ENCODE data around the gene HHIPL1. TPM values are rescaled to one million over a fixed set of nuclear protein-coding genes. Genes with fewer than 3 reads are reported as not detected.
"Not testable (repeated sequence)": the region's sequence is repeated elsewhere in the genome, so short reads cannot be mapped to it uniquely, and the experiment has no call there.

The HHIPL1 gene
- total and polyA plus RNA-seq, 9 donors: 1.4 to 2.8 (median 2.2) TPM

GRCh38 chr14:99660794-99661193 is 15.9 kb downstream of the HHIPL1 start:
- H3K36me3 ChIP-seq (ENCODE audit: control insufficient read depth, insufficient read depth, low read length): no peaks in the 10 kb centered on the region
- no peak for DNase-seq
- no CpG with 5 or more reads among the region's 4 CpGs for WGBS (ENCODE audit: insufficient coverage)
- H3K27me3 ChIP-seq (ENCODE audit: control insufficient read depth, insufficient read depth, low read length): peaks cover 66% of the 10 kb centered on the region
- no peak overlapping the region for H3K4me3 ChIP-seq (ENCODE audit: low read length)
- H3K9me3 ChIP-seq (replicated peaks; ENCODE audit: control insufficient read depth, low read depth, low read length): no peaks in the 10 kb centered on the region
- peaks cover 6% of the 10 kb centered on the region for H3K4me1 ChIP-seq (ENCODE audit: control insufficient read depth, insufficient read depth, low read length)
- no peak overlapping the region for H3K27ac ChIP-seq (ENCODE audit: low read length)

- not testable (repeated sequence) for H3K4me3 ChIP-seq (ENCODE audit: low read length); DNase-seq; H3K36me3 ChIP-seq (ENCODE audit: control insufficient read depth, insufficient read depth, low read length); H3K9me3 ChIP-seq (replicated peaks; ENCODE audit: control insufficient read depth, low read depth, low read length); H3K27ac ChIP-seq (ENCODE audit: low read length); H3K4me1 ChIP-seq (ENCODE audit: control insufficient read depth, insufficient read depth, low read length)
- H3K27me3 ChIP-seq (ENCODE audit: control insufficient read depth, insufficient read depth, low read length): peaks cover 63% of the 10 kb centered on the region
Measured at GRCh38 chr14:99661206-99661605, 16.3 kb downstream of the HHIPL1 start.

- no peaks in the 10 kb centered on the region for H3K36me3 ChIP-seq (ENCODE audit: control insufficient read depth, insufficient read depth, low read length)
- no peak for DNase-seq
- H3K9me3 ChIP-seq (replicated peaks; ENCODE audit: control insufficient read depth, low read depth, low read length): no peaks in the 10 kb centered on the region
- peaks cover 6% of the 10 kb centered on the region for H3K4me1 ChIP-seq (ENCODE audit: control insufficient read depth, insufficient read depth, low read length)
- no peak overlapping the region for H3K27ac ChIP-seq (ENCODE audit: low read length)
- peaks cover 51% of the 10 kb centered on the region for H3K27me3 ChIP-seq (ENCODE audit: control insufficient read depth, insufficient read depth, low read length)
- WGBS (ENCODE audit: insufficient coverage): 71% methylated on average over 3 of the region's 10 CpGs
- H3K4me3 ChIP-seq (ENCODE audit: low read length): no peak overlapping the region
Measured at GRCh38 chr14:99662846-99663245, 17.9 kb downstream of the HHIPL1 start.

GRCh38 chr14:99663386-99664057 is 18.6 kb downstream of the HHIPL1 start:
- Histone ChIP-seq H3K4me3 (ENCODE audit: low read length) (no peak overlapping the region), H3K36me3 (ENCODE audit: control insufficient read depth, insufficient read depth, low read length) (peaks cover 4% of the 10 kb centered on the region), H3K27me3 (ENCODE audit: control insufficient read depth, insufficient read depth, low read length) (peaks cover 45% of the 10 kb centered on the region), H3K4me1 (ENCODE audit: control insufficient read depth, insufficient read depth, low read length) (peaks cover 6% of the 10 kb centered on the region), H3K27ac (ENCODE audit: low read length) (no peak overlapping the region), H3K9me3 (replicated peaks; ENCODE audit: control insufficient read depth, low read depth, low read length) (no peaks in the 10 kb centered on the region)
- whole genome bisulfite sequencing (ENCODE audit: insufficient coverage): 65% methylated on average over 2 of the region's 12 CpGs
- no peak for DNase-seq

DNA sequence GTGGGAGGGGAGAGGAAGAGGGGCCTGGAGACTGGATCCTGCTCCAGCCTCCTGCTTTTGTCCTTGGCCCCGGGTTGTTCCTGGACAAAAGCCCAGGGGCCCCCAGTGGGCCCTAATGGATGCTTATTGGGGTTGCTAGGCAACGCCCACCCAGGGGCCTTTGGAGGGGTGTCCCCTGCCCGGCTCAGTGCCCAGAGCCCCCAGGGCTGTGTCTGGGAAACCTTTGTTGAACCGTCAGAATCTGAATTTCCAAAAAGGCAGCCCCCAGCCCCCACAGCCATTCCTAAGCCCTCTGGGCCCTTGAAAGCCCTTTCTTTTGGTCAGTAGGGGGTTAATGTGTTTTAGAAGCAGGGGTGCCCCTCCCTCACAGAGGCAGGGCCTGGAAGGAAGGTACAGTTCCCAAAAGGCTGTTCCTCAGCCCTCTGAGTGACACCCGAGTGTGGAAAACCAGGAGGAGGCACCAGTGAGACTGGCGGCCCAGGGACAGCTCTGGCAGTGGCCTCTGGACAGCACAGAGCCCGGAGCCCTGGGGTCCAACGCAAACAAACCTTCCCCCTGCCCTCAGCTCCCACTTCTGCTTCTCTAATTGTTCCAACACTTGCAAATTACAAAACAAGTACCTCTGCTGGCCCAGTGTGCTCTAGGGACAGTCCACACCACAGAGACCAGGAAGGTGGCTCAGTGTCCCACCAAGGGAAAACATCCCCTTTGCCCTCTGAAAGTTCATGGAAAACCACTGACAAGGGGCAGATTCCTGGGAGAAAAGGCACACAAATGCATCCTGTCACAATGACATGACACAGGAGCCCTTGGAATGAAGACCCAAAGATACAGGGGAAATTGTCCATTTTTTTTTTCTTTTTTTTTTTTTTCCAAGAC is 19.4 kb downstream of the HHIPL1 start:
- H3K27ac ChIP-seq (ENCODE audit: low read length): no peak overlapping the region
- no peak for DNase-seq
- H3K36me3 ChIP-seq (ENCODE audit: control insufficient read depth, insufficient read depth, low read length): peaks cover 4% of the 10 kb centered on the region
- peaks cover 6% of the 10 kb centered on the region for H3K4me1 ChIP-seq (ENCODE audit: control insufficient read depth, insufficient read depth, low read length)
- H3K27me3 ChIP-seq (ENCODE audit: control insufficient read depth, insufficient read depth, low read length): peaks cover 37% of the 10 kb centered on the region
- H3K4me3 ChIP-seq (ENCODE audit: low read length): no peak overlapping the region
- H3K9me3 ChIP-seq (replicated peaks; ENCODE audit: control insufficient read depth, low read depth, low read length): no peaks in the 10 kb centered on the region
- 18% methylated on average over 4 of the region's 8 CpGs for whole genome bisulfite sequencing (ENCODE audit: insufficient coverage)

- Histone ChIP-seq H3K27ac (ENCODE audit: low read length) (no peak overlapping the region), H3K27me3 (ENCODE audit: control insufficient read depth, insufficient read depth, low read length) (peaks cover 32% of the 10 kb centered on the region), H3K4me1 (ENCODE audit: control insufficient read depth, insufficient read depth, low read length) (peaks cover 5% of the 10 kb centered on the region), H3K9me3 (replicated peaks; ENCODE audit: control insufficient read depth, low read depth, low read length) (no peaks in the 10 kb centered on the region), H3K4me3 (ENCODE audit: low read length) (no peak overlapping the region), H3K36me3 (ENCODE audit: control insufficient read depth, insufficient read depth, low read length) (peaks cover 4% of the 10 kb centered on the region)
- 73% methylated on average over 7 of the region's 12 CpGs for WGBS (ENCODE audit: insufficient coverage)
- DNase-seq: no peak
Measured at GRCh38 chr14:99664937-99665273, 20.0 kb downstream of the HHIPL1 start.

DNA sequence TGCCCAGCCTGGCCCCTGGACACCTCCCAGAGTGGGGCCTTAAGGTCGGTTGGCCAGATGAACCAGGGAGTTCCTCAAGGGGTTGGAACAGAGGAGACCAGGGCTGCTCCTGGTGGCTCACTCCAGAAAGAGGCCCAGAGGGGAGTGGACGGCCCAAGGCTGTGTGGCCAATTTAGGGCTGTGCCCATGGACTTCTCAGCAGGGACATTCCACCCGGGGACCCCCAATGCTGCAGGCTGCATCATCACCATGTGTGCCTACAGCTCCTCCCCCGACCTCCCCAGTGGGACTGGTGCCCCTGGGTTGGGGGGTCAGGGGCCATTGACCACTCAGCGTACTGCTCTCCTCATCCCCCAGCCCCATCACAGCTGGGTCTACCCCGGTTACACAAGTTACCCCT is 21.6 kb downstream of the HHIPL1 start:
- no peak overlapping the region for H3K27ac ChIP-seq (ENCODE audit: low read length)
- H3K9me3 ChIP-seq (replicated peaks; ENCODE audit: control insufficient read depth, low read depth, low read length): no peaks in the 10 kb centered on the region
- no peak overlapping the region for H3K4me3 ChIP-seq (ENCODE audit: low read length)
- H3K4me1 ChIP-seq (ENCODE audit: control insufficient read depth, insufficient read depth, low read length): no peaks in the 10 kb centered on the region
- peaks cover 4% of the 10 kb centered on the region for H3K36me3 ChIP-seq (ENCODE audit: control insufficient read depth, insufficient read depth, low read length)
- peaks cover 17% of the 10 kb centered on the region for H3K27me3 ChIP-seq (ENCODE audit: control insufficient read depth, insufficient read depth, low read length)
- 61% methylated on average over 6 of the region's 6 CpGs for WGBS (ENCODE audit: insufficient coverage)
- DNase-seq: no peak

DNA sequence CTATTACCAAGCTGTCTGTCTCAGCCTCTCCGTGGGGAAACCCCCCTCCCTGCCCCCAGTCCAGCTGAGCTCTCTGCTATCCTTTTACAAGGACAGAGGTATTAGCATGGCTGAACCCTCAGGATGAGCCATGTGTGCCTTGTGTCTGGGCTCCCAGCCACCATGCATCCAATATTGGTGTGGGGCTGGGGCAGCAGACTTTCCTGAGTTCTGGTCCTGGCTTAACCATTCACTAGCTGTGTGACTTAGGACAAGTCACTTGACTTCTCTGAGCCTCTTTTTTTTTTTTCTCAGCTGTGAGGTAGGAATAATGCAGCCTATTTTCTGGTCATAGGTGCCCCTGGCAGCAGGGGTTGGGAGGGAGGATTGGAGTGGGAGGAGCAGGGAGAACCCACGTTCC is 22.1 kb downstream of the HHIPL1 start:
- Histone ChIP-seq H3K4me3 (ENCODE audit: low read length) (no peak overlapping the region), H3K27me3 (ENCODE audit: control insufficient read depth, insufficient read depth, low read length) (peaks cover 12% of the 10 kb centered on the region), H3K4me1 (ENCODE audit: control insufficient read depth, insufficient read depth, low read length) (no peaks in the 10 kb centered on the region), H3K9me3 (replicated peaks; ENCODE audit: control insufficient read depth, low read depth, low read length) (no peaks in the 10 kb centered on the region), H3K27ac (ENCODE audit: low read length) (no peak overlapping the region), H3K36me3 (ENCODE audit: control insufficient read depth, insufficient read depth, low read length) (peaks cover 4% of the 10 kb centered on the region)
- WGBS (ENCODE audit: insufficient coverage): 40% methylated on average over 2 of the region's 2 CpGs
- no peak for DNase-seq

GRCh38 chr14:99667821-99668220 is 22.9 kb downstream of the HHIPL1 start:
- Histone ChIP-seq H3K27me3 (ENCODE audit: control insufficient read depth, insufficient read depth, low read length) (peaks cover 4% of the 10 kb centered on the region), H3K4me3 (ENCODE audit: low read length) (no peak overlapping the region), H3K4me1 (ENCODE audit: control insufficient read depth, insufficient read depth, low read length) (peaks cover 2% of the 10 kb centered on the region), H3K36me3 (ENCODE audit: control insufficient read depth, insufficient read depth, low read length) (peaks cover 4% of the 10 kb centered on the region), H3K9me3 (replicated peaks; ENCODE audit: control insufficient read depth, low read depth, low read length) (no peaks in the 10 kb centered on the region), H3K27ac (ENCODE audit: low read length) (no peak overlapping the region)
- 78% methylated on average over 8 of the region's 9 CpGs for WGBS (ENCODE audit: insufficient coverage)
- DNase-seq: no peak

- DNase-seq: no peak
- Histone ChIP-seq H3K4me1 (ENCODE audit: control insufficient read depth, insufficient read depth, low read length) (peaks cover 2% of the 10 kb centered on the region), H3K27me3 (ENCODE audit: control insufficient read depth, insufficient read depth, low read length) (peaks cover 2% of the 10 kb centered on the region), H3K27ac (ENCODE audit: low read length) (no peak overlapping the region), H3K36me3 (ENCODE audit: control insufficient read depth, insufficient read depth, low read length) (peaks cover 4% of the 10 kb centered on the region), H3K4me3 (ENCODE audit: low read length) (no peak overlapping the region), H3K9me3 (replicated peaks; ENCODE audit: control insufficient read depth, low read depth, low read length) (no peaks in the 10 kb centered on the region)
- WGBS (ENCODE audit: insufficient coverage): 71% methylated on average over 15 of the region's 27 CpGs
Measured at GRCh38 chr14:99668307-99669295, 23.7 kb downstream of the HHIPL1 start.
